ENCODE results near the gene SPTY2D1.

DNA sequence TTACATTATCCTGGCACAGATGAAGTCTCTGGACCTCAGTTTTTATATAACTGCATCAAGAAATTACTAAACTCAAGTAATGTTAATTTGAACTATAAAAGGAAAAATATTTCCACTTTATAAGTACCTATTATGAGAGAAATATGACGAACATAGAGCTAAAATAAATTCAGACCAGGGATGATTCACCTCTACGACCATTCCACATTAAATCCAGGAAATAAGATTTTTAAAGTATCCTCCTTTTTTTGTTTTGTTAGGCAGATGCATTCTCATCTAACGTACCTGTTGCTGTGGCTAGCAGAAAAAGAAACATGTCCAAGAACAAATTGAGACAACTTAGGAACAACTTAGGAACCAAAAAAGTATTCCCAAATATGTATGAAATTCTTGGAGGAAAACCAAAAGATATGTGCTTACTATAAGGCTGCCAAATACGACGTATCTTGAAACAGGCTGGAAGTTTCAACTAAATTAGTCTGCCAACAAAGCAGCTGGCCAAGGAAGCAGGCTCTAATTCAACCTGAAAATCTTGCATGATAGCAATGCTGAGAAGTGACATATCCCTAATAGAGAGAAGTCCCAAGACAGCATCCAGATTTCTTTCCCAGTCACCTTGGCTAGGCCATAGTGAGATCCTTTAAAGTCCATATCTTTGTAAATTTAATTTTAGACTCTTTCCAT is 15.7 kb downstream of the SPTY2D1 start:
- no peak for TF ChIP-seq RAD21 (IDR thresholded peaks at IDR 0.05; ENCODE audit: low read depth)
- no peak for TF ChIP-seq TAF1 (IDR thresholded peaks at IDR 0.05; ENCODE audit: low read depth)
- no peak for TF ChIP-seq TEAD4 (IDR thresholded peaks at IDR 0.05)
- TF ChIP-seq YY1 (IDR thresholded peaks at IDR 0.05; ENCODE audit: low read depth): no peak
- TF ChIP-seq CEBPB (IDR thresholded peaks at IDR 0.05): no peak
- TF ChIP-seq CREB1 (IDR thresholded peaks at IDR 0.05; ENCODE audit: low read depth): no peak
- TF ChIP-seq EP300 (IDR thresholded peaks at IDR 0.05; ENCODE audit: borderline replicate concordance): no peak
- TF ChIP-seq TCF12 (IDR thresholded peaks at IDR 0.05; ENCODE audit: low read depth): no peak
- TF ChIP-seq MAX (IDR thresholded peaks at IDR 0.05): no peak
- TF ChIP-seq REST (IDR thresholded peaks at IDR 0.05; ENCODE audit: low read depth): no peak
- TF ChIP-seq EGR1 (IDR thresholded peaks at IDR 0.05): no peak
- TF ChIP-seq USF1 (IDR thresholded peaks at IDR 0.05): no peak
- no peak for TF ChIP-seq NFIC (IDR thresholded peaks at IDR 0.05)
- no peak for TF ChIP-seq FOXM1 (IDR thresholded peaks at IDR 0.05; ENCODE audit: borderline replicate concordance, low read depth)
